ENCODE data around the gene CPHXL2. TPM values are rescaled to one million over a fixed set of nuclear protein-coding genes. Genes with fewer than 3 reads are reported as not detected.

Gene CPHXL2
- total RNA-seq, 2 experiments from 2014 or later, result not detected

GRCh38 chr16:75647112-75647491, 29.7 kb downstream of the CPHXL2 start:
- CTCF ChIA-PET, result interaction anchor here (1.1 to 3.0 kb wide), 4 partner anchors 25 to 183 kb away, joined by 3 to 20 read pairs (median 12); partner anchors contain the start of genes ADAT1 and TMEM170A
- POLR2A ChIA-PET, result interaction anchor here (0.7 to 3.5 kb wide), 15 partner anchors 11 to 1544 kb away, joined by 3 to 80 read pairs (median 4); partner anchors contain the start of genes ADAT1, MON1B and TMEM231

GRCh38 chr16:75644240-75645012, 32.4 kb downstream of the CPHXL2 start:
- POLR2A ChIA-PET, result interaction anchor here (0.5 kb wide), 1 partner anchor 85 kb away, joined by 3 read pairs; no protein-coding TSS in a partner anchor

GRCh38 chr16:75640598-75640997, 36.2 kb downstream of the CPHXL2 start:
- CTCF ChIA-PET, result no interaction called here
- POLR2A ChIA-PET, result no interaction called here

More at GRCh38 chr16:75644240-75645012, 32.4 kb downstream of the CPHXL2 start:
- CTCF ChIA-PET, result no interaction called here

GRCh38 chr16:75635036-75635435, 41.8 kb downstream of the CPHXL2 start:
- ChIA-PET POLR2A (no interaction called here), CTCF (interaction anchor here (0.9 kb wide), 1 partner anchor 17 kb away, joined by 3 read pairs; no protein-coding TSS in a partner anchor)

GRCh38 chr16:75632857-75633256, 44.0 kb downstream of the CPHXL2 start:
- POLR2A ChIA-PET, result interaction anchor here (0.6 kb wide), 1 partner anchor 50 kb away, joined by 3 read pairs; no protein-coding TSS in a partner anchor

DNA sequence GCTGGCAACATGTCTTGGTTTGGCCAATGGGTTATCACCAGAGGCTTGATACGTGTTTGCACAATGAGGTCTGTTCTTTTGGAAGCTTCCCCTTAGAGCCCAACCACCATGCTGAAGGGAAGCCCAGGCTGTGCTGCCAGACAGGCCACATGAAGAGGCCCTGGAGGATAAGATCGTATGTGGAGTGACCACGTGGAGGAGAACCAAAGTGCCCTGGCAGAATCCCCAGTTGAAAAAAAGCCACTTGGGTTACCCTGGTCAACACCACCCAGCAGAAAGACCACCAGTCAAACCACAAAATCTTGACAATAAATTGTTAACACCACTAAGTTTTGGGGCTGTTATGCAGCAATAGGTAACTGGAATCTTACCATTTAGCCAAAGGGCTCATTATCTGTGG, 46.8 kb downstream of the CPHXL2 start:
- POLR2A ChIA-PET, result interaction anchor here (0.5 to 1.8 kb wide), 2 partner anchors 8 to 18 kb away, joined by 6 to 7 read pairs; partner anchors contain the start of genes KARS1 and TERF2IP
- CTCF ChIA-PET, result interaction anchor here (1.4 to 1.6 kb wide), 2 partner anchors 11 to 112 kb away, joined by 3 to 5 read pairs; no protein-coding TSS in a partner anchor

More at GRCh38 chr16:75632857-75633256, 44.0 kb downstream of the CPHXL2 start:
- CTCF ChIA-PET, result interaction anchor here (1.2 kb wide), 1 partner anchor 116 kb away, joined by 3 read pairs; no protein-coding TSS in a partner anchor

DNA sequence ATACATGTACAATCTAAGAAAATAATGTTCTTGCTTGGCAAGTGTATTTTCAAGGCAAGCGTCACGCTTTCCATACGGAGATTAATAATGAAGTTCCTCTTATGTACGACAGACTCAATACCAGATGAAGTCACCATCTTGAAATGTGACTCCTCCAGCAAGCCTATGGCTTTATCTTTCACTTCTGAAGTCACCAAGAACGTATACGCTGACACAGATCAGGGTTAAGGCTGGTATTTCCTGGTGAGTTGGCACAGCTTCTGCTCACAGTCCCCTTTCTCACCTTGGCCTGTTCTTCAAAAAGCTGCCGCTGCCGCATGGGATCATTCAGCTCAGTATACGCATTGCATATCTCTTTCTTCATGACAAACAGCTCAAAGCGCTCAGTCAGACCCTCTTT, 47.7 kb downstream of the CPHXL2 start:
- POLR2A ChIA-PET, result no interaction called here
- CTCF ChIA-PET, result interaction anchor here (1.6 kb wide), 1 partner anchor 111 kb away, joined by 5 read pairs; no protein-coding TSS in a partner anchor

GRCh38 chr16:75628351-75628750, 48.5 kb downstream of the CPHXL2 start:
- CTCF ChIA-PET, result no interaction called here
- POLR2A ChIA-PET, result no interaction called here

DNA sequence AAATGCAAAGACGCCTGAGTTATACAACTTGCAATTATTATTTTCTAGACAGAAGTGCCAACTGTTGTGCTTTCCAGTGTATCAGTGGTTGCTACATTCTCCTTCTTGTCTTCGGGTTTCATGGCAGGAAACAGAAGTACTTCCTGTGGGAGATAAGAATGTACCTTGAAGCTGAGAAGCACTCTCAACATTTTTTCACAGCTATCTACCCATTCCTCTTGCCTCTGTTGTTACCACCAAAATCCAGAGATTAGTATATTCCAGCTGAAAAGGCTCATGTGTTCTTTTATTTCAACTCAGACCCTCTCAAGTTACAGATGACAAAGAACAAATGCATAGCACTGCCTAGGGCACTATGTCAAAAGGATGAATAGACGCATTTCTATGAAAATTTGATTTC, 49.0 kb downstream of the CPHXL2 start:
- POLR2A ChIA-PET, result no interaction called here
- CTCF ChIA-PET, result no interaction called here

DNA sequence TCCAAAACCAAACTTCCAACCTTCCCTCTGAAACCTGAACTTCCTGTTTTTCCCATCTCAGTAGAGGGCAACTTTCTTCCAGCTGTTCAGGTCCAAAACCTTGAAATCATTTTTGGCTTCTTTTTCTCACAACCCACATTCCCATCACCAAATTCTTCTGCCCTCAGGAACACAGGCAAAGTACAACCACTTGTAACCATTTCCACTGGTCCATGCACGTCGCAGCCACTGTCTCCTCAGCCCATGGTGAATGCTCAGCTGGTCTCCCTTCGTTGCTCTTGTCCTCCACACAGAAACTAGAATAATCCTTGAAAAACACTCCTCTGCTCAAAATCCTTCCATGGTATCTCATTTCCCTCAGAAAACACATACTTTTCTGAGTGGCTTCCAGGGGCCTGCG, 50.0 kb downstream of the CPHXL2 start:
- ChIA-PET CTCF (no interaction called here), POLR2A (no interaction called here)

GRCh38 chr16:75624921-75625334, 51.9 kb downstream of the CPHXL2 start:
- ChIA-PET CTCF (no interaction called here), POLR2A (no interaction called here)

GRCh38 chr16:75622761-75623605, 53.8 kb downstream of the CPHXL2 start, which contains the start of gene ADAT1:
ADAT1 (minus strand) TSS chr16:75623281; CDS start chr16:75620799, 2,482 bp downstream.
- ChIA-PET CTCF (interaction anchor here (0.8 to 2.6 kb wide), 7 partner anchors 16 to 151 kb away, joined by 3 to 20 read pairs (median 4); partner anchors contain the start of genes KARS1 and TERF2IP), POLR2A (interaction anchor here (0.6 to 4.6 kb wide), 11 partner anchors 22 to 190 kb away, joined by 3 to 80 read pairs (median 5); partner anchors contain the start of genes GABARAPL2, KARS1, TERF2IP and TMEM231)

- CTCF ChIA-PET, result interaction anchor here (1.0 to 2.6 kb wide), 3 partner anchors 27 to 510 kb away, joined by 3 to 20 read pairs (median 4); partner anchors contain the start of genes KARS1 and TERF2IP
- POLR2A ChIA-PET, result interaction anchor here (1.0 to 4.6 kb wide), 4 partner anchors 27 to 1569 kb away, joined by 4 to 80 read pairs (median 6); partner anchors contain the start of genes KARS1, TERF2IP and TMEM170A
These were observed 55.7 kb downstream of the CPHXL2 start for GRCh38 chr16:75621170-75621477.

DNA sequence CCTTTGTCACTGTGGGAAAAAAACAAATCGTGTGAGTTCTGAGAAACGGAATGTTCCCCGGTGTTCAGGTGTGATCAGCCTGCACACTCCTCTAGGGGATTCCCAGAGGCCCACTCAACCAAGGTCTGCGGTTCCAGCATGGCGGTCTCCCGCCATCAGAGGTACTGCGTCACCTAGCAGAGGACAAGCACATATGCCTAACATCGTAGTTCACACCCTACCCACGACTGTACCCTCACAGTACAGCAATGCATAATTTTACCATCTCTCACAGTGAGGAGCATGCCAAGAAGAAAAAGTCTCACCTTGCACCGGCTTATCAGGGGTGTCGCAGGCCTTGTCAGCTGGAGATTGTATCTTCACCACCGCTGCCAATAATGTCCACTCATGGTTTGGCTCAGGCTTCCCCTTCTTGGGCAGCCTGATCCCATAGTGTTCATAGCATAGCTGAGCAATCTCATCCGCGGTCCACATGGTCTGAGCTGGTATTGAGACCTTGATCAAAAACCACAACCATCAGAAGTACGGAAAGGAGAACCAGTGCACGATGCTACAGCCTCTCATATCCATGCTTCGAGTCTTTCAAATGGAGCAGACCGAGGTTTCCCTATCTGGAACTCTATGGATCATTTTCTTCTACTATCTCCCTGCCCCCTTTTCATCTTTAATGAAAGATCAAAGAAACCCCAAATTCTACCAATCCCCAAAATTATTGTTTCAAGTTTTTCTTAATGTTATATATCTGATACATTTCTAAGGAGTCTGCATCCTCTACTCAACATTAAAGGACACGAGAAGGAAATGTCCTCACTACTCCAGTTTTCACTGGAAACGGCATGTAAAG, 56.3 kb downstream of the CPHXL2 start:
- POLR2A ChIA-PET, result interaction anchor here (0.6 to 4.6 kb wide), 4 partner anchors 28 to 187 kb away, joined by 3 to 80 read pairs (median 5); partner anchors contain the start of genes CFDP1, KARS1 and TERF2IP

DNA sequence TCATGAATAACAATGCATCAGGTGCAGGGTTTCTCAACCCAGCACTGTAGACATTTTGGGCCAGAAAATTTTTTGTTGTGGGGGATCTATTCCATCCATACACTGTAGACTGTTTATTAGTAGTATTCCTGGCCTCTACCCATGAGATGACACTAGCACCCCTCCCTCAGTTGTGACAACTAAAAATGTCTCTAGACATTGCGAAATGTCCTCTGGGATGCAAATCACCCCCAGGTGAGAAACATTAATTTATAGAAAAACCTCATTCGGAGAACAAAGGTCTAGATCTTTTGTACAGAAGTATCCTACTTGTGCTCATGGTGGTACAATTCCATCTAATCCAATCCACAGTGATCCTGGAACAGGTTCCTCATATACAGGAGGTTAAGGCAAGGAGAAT, 58.0 kb downstream of the CPHXL2 start:
- ChIA-PET POLR2A (interaction anchor here (2.5 kb wide), 1 partner anchor 29 kb away, joined by 11 read pairs; the partner anchor contains the start of genes KARS1 and TERF2IP), CTCF (no interaction called here)

More for the DNA sequence above, 56.3 kb downstream of the CPHXL2 start:
- CTCF ChIA-PET, result interaction anchor here (0.7 to 1.1 kb wide), 3 partner anchors 52 to 103 kb away, joined by 3 to 4 read pairs (median 3); no protein-coding TSS in a partner anchor

DNA sequence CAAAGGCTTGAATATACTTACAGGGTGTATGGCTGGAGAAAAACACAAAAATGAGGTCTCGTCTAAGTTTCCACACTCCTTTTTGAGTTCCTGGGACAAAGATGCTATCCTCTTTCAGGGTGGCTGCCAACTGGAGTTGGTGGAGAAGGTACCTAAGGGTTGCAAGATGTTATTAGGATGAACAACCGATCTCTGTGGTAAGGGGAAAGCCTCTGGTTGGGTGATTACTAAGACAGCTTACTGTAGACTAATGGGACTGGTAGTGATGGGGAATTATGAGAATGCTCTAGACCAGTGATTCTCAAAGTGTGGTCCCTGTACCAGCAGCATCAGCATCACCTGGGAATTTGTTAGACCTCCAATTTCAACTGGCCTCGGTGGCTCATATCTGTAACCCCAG, 59.7 kb downstream of the CPHXL2 start:
- POLR2A ChIA-PET, result interaction anchor here (2.5 kb wide), 1 partner anchor 31 kb away, joined by 11 read pairs; the partner anchor contains the start of genes KARS1 and TERF2IP
- CTCF ChIA-PET, result interaction anchor here (1.0 kb wide), 1 partner anchor 31 kb away, joined by 6 read pairs; the partner anchor contains the start of gene TERF2IP

GRCh38 chr16:75616521-75617010, 60.2 kb downstream of the CPHXL2 start:
- CTCF ChIA-PET, result interaction anchor here (1.8 kb wide), 1 partner anchor 100 kb away, joined by 7 read pairs; no protein-coding TSS in a partner anchor
- POLR2A ChIA-PET, result interaction anchor here (2.5 kb wide), 1 partner anchor 32 kb away, joined by 11 read pairs; the partner anchor contains the start of genes KARS1 and TERF2IP

Data from activated CD8-positive, alpha-beta memory T cell treated with anti-CD3 and anti-CD28 coated beads for 36 hours (primary cell).